Measurements from ENCODE around the gene GPRC5B.

GPRC5B gene

GRCh38 chr16:19842426-19843157 lies 42.1 kb downstream of the GPRC5B start:
- no peak for DNase-seq

GRCh38 chr16:19841184-19841583 lies 43.5 kb downstream of the GPRC5B start:
- DNase-seq, result no peak

DNA sequence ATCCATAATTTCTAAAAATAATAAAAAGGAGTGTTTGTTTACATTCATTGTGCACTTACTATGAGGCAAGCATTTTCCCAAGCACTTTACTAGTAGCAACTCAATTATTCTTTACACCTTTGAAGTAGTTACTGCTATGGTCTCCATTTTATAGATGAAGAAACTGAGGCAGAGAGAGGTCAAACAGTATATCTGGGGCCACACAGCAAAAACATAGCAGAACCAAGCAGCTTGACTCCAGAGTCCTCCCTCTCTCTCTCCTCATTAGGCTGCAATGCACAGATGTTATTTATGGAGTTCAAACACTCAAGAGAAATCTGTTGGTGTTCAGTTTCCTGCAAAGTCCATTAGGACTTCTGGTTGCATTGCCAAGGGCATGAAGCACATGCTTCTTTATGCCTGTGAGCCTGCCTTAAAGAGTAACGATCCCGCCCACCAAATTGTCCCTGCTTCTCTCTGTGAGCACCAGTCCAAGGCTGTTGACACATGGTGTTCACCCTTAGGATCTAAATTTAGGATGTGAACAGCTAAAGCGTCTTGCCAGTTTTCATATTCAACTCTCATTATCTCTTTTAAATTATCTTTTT lies 44.0 kb downstream of the GPRC5B start:
- no peak for DNase-seq

DNA sequence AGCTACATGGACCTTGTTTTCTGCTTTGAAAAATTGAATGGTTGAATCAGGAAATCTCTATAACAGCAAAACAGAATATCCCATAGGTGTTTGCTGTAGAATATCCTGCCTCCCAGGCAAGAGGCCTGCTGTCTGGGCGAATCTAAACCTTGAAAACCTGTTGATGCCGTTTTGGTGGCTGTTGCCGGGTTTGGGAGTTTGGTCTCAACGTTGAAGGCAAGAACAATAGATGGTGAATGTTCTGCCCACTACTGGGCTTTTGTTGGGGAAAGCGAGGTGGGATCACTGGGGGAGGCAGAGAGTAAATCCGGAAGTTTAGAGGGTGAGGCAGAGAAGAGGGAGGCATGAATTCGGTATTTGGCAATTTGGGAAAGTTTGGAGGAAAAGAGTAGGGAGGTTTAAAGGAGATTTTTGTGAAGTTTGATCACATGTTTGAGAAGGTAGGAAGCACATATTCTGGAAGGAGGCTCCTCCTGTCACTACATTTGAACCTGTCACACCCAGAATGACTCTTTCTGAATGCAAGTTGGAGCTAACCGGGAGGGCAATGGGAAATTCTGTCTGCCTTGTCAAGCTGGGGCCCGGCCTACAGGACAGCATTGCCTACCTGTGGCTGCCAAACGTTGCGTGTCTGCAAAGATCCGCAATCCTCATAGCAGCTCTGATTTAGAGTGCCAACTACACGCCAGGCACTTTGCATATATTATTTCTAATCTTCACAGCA lies 46.5 kb downstream of the GPRC5B start:
- DNase-seq, result no peak

DNA sequence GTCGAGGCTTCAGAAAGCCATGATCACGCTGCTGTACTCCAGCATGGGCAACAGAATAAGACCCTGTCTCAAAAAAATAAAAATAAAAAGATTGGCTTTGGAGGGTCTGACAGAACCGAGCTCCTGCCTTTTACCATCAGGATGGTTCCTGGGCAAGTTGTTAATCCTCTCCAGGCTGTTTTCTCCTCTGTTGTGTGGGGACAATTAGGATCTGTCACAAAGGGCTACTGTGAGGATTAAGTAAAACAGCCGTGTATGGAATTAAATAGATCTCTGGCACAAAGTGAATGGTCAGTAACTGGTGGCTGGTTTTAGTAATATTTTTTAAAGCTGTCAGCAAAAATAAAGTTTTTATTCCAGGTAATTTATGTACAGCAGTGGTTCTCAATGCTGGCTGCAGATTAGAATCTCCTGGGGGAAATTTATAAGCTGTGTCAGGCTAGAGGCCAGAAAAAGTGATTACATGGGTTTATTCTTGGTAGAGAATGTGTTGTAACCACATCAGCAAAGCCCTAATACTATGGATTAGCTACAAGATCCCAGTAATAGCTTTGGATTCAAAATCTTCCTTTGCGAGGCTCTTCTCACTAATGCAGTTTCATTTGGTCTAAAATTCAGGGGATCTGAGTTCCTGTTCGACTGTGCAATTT lies 47.2 kb downstream of the GPRC5B start:
- DNase-seq, result no peak

DNA sequence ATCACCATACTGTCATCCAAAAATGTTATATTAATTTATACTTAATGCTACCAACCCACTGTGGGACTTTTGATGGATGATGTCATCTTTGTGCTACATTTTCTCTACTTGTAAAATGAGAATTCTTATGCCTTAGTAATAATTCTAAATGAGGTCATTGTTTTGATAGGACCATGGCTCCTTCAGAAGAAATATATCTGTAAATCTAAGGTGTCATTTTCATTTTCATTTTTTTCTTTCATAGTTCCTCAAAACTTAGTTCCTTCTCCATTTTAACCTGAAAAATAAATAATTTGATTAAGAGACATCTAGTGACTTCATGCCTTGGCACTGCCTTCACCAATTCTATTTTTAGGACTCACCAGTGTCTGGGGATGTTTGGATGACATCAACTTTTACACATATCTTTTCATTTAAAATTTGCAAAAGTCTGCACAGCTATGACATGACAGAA lies 48.7 kb downstream of the GPRC5B start:
- DNase-seq, result no peak

GRCh38 chr16:19835196-19835595 lies 49.5 kb downstream of the GPRC5B start:
- DNase-seq, result no peak

- no peak for DNase-seq
Observed at GRCh38 chr16:19833581-19833980, 51.1 kb downstream of the GPRC5B start.

- DNase-seq, result no peak
Observed at GRCh38 chr16:19833176-19833575, 51.5 kb downstream of the GPRC5B start.

GRCh38 chr16:19831678-19832077 lies 53.0 kb downstream of the GPRC5B start:
- no peak for DNase-seq

- no peak for DNase-seq
Observed at GRCh38 chr16:19830902-19831560, 53.6 kb downstream of the GPRC5B start.

DNA sequence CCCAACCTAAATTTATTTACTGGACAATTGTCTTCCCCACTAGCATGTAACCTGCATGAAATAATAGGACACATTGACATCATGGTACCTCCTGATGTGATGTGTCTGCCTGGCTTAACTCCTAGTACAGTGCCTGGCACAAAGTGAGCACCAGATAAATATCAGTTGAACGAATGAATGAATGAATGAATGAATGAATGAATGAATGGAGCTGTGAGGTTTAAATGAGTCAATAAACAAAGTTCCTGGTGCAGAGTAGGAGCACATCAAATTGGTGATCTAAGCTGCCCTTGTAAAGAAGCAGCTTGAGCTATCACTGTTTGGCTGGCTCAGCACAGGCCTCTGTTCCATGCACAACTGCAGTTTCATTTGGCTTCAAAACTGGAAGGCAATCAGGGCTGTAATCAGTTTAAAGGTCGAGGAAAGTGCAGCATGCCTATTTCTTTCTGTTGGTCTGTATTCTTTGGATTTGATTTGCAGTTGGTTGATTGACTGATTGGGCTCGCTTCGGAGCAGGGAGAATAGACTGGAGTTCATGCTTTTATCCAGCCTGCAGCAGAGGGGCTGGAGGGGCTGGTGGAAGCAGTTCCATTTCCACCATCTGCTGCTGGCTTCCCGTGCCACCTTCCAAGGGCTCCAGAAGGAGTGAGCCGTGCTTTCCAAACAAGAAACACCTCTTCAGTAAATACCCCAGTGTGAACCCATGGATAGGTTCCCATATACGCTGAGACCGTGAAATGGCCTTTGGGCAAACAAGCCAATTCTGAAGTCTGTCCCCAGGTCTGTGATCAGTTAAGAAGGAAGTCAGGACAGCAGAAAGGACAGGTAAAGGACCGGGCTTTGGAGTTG lies 54.6 kb downstream of the GPRC5B start:
- no peak for DNase-seq

GRCh38 chr16:19824216-19824615 lies 60.4 kb downstream of the GPRC5B start:
- DNase-seq, result no peak

- no peak for DNase-seq
Observed at GRCh38 chr16:19823322-19823721, 61.3 kb downstream of the GPRC5B start.

DNA sequence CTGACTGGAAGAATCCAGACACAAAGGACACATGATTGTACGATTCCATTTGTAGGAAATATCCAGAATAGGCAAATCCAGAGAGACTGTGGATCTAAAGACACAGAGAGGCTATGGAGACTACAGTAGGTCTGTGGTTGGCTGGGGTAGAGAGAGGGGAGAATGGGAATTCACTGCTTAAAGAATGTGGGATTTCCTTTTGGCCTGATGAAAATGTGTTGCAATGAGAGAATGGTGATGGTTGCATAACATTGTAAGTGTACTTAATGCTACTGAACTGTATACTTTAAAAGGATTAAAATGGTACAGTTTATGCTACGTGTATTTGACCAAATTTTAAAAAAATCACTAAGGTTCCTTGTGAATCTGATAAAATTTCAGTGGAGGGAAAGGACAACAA lies 62.1 kb downstream of the GPRC5B start:
- no peak for DNase-seq

GRCh38 chr16:19817875-19818274 lies 66.8 kb downstream of the GPRC5B start:
- DNase-seq, result no peak

DNA sequence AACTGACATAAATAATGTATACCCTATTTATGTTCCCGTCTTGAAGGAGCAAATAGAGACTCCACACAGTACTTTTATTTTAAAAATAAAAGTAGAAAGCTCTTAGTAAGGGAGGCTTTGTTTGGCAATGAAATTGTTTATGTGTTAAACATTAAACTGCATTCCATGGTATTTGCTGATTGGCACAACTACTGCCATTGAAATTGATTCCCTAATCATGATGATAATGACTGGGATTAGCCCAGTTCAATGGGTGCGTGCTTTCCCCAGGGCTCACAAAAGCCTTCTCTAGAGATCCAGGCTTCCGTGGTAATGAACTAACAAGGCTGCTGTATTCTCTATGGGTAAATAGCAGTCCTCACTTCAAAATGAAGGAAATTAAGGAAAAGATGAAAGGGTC lies 67.5 kb downstream of the GPRC5B start:
- no peak for DNase-seq

- DNase-seq, result no peak
Observed at GRCh38 chr16:19815418-19815817, 69.2 kb downstream of the GPRC5B start.

DNA sequence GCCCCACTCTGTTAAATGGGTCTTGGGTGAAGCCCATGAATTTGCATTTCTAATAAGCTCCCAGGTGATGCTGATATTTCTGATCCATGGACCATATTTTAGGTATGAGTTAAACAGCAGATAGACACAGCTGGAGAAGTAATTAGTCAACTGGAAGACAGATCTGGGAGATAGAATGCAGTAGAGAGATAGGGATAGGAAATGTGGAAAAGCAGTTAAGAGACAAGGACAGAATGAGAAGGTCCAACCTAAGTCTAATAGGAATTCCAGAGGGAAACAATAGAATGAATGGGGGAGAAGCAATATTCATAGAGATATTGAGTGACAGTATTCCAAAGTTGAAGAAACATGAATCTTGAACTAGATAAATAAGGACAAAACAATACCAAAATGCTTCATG lies 71.7 kb downstream of the GPRC5B start:
- DNase-seq, result no peak

DNA sequence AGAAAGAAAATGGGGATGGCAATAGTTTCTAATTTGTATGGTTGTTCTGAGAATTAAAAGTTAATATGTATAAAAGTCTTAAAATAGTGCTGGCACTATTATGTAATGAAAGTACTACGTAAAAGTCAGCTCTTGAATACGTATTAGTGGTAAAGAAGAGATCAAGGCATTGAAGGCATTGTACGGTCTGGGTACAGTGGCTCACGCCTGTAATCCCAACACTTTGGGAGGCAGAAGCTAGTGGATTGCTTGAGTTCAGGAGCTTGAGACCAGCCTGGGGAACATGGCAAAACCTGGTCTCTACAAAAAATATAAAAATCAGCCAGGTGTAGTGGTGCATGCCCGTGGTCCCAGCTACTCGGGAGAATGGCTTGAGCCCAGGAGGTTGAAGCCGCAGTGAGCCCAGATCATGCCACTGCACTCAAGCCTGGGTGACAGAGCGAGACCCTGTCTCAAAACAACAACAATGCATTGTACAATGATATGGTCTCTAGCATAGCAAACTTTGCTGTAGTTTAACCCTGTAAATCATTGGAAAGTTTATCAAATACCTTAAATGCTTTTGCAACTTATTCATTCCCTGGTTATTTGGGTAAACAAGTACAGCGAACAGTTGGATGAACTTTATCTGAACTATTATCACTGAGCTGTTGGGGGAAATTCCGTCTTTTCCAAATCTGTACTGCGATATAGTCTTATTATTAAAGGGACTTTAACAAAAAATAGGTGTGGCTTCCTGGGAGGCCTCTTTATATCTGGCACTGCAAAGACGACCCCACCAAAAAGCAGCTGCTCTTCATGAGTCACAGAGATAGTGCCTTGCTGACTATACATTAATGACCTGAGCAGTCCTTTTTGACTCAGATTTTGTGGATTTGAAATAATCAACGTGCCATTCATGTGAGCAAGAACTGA lies 73.6 kb downstream of the GPRC5B start:
- no peak for DNase-seq

DNA sequence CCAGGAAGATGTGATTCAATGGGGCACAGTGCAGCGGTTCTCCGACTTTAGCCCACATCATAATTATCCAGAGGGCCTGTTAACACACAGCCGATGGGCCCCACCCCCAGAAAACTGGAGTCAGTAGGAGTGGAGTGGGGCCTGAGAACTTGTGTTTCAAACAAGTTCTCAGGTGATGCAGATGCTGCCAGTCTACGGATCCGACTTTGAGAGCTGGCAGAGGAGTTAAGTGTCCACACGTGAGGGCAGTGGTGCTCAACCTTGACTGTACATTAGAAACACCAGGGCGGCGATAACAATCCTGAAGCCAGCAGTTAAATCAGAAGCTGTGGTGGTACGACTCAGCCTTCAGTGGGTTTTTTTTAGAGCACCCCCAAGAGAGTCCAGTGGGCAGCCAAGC lies 75.0 kb downstream of the GPRC5B start:
- no peak for DNase-seq

Data from CD4-positive, alpha-beta T cell treated with Interleukin-4 for 4 hours (primary cell).